ENCODE data around the gene CDC42.
"Not testable (repeated sequence)": the region's sequence is repeated elsewhere in the genome, so short reads cannot be mapped to it uniquely, and the experiment has no call there.

GRCh38 chr1:22034834-22035233 lies 17.7 kb upstream of the CDC42 start:
- not testable (repeated sequence) for TF ChIP-seq CTCF (IDR thresholded peaks at IDR 0.05; ENCODE audit: borderline replicate concordance, extremely low read depth, low read length, poor library complexity, severe bottlenecking); EZH2 (IDR thresholded peaks at IDR 0.05; ENCODE audit: borderline replicate concordance, low read depth, low read length, severe bottlenecking)
